Brain pericyte (primary cell): ENCODE results near the gene GNA15.
"Not testable (repeated sequence)": the region's sequence is repeated elsewhere in the genome, so short reads cannot be mapped to it uniquely, and the experiment has no call there.

ENCODE experiments used
- DNase-seq: peaks from one replicate; pipeline ENCODE4 v3.0.0-alpha.2; 2012; ENCODE audit warnings: low read depth, low spot score

The GNA15 gene

GRCh38 chr19:3190921-3191805 is 55.3 kb downstream of the GNA15 start:
- DNase-seq: no peak

- DNase-seq: not testable (repeated sequence)
These were observed 55.9 kb downstream of the GNA15 start for GRCh38 chr19:3191806-3192104.

- DNase-seq: no peak
These were observed 56.4 kb downstream of the GNA15 start for GRCh38 chr19:3192228-3192635.

- no peak for DNase-seq
These were observed 56.9 kb downstream of the GNA15 start for GRCh38 chr19:3192684-3193083.

- DNase-seq: no peak
These were observed 57.6 kb downstream of the GNA15 start for GRCh38 chr19:3193256-3194105.

- no peak for DNase-seq
These were observed 58.6 kb downstream of the GNA15 start for GRCh38 chr19:3194106-3195087.

- no peak for DNase-seq
These were observed 60.5 kb downstream of the GNA15 start for GRCh38 chr19:3196064-3196932.

- DNase-seq: no peak
These were observed 61.0 kb downstream of the GNA15 start for GRCh38 chr19:3196933-3197205.

GRCh38 chr19:3198901-3199700 is 63.3 kb downstream of the GNA15 start:
- no peak for DNase-seq

- no peak for DNase-seq
These were observed 65.4 kb downstream of the GNA15 start for GRCh38 chr19:3201072-3201700.

GRCh38 chr19:3201911-3202310 is 66.1 kb downstream of the GNA15 start:
- DNase-seq: no peak

- no peak for DNase-seq
These were observed 66.5 kb downstream of the GNA15 start for GRCh38 chr19:3202346-3202745.

GRCh38 chr19:3202895-3203294 is 67.1 kb downstream of the GNA15 start:
- DNase-seq: not testable (repeated sequence)

GRCh38 chr19:3203805-3204645 is 68.2 kb downstream of the GNA15 start:
- no peak for DNase-seq

- no peak for DNase-seq
These were observed 68.9 kb downstream of the GNA15 start for GRCh38 chr19:3204646-3205275.

GRCh38 chr19:3206216-3206953 is 70.6 kb downstream of the GNA15 start:
- DNase-seq: no peak

- no peak for DNase-seq
These were observed 71.8 kb downstream of the GNA15 start for GRCh38 chr19:3207461-3208242.
